ENCODE measurements around the gene REG4. TPM values are rescaled to one million over a fixed set of nuclear protein-coding genes. Genes with fewer than 3 reads are reported as not detected.
"Not testable (repeated sequence)": the region's sequence is repeated elsewhere in the genome, so short reads cannot be mapped to it uniquely, and the experiment has no call there.

The REG4 gene
- polyA plus RNA-seq, 1 donor: not detected

- DNase-seq (ENCODE audit: low read depth): no peak
These were observed 4.8 kb downstream of the REG4 start for GRCh38 chr1:119806489-119806888.

GRCh38 chr1:119805746-119806145 lies 5.5 kb downstream of the REG4 start:
- DNase-seq (ENCODE audit: low read depth): no peak

GRCh38 chr1:119805247-119805646 lies 6.0 kb downstream of the REG4 start:
- DNase-seq (ENCODE audit: low read depth): no peak

GRCh38 chr1:119799599-119800177 lies 11.6 kb downstream of the REG4 start:
- DNase-seq (ENCODE audit: low read depth): no peak

GRCh38 chr1:119799003-119799402 lies 12.3 kb downstream of the REG4 start:
- no peak for DNase-seq (ENCODE audit: low read depth)

- DNase-seq (ENCODE audit: low read depth): no peak
These were observed 13.7 kb downstream of the REG4 start for GRCh38 chr1:119797606-119798005.

GRCh38 chr1:119797162-119797561 lies 14.1 kb downstream of the REG4 start:
- no peak for DNase-seq (ENCODE audit: low read depth)

- DNase-seq (ENCODE audit: low read depth): no peak
These were observed 15.7 kb downstream of the REG4 start for GRCh38 chr1:119795261-119796200.

- no peak for DNase-seq (ENCODE audit: low read depth)
These were observed 16.4 kb downstream of the REG4 start for GRCh38 chr1:119794876-119795240.

- DNase-seq (ENCODE audit: low read depth): no peak
These were observed 16.9 kb downstream of the REG4 start for GRCh38 chr1:119794230-119794875.

GRCh38 chr1:119791377-119791776 lies 19.9 kb downstream of the REG4 start:
- no peak for DNase-seq (ENCODE audit: low read depth)

GRCh38 chr1:119790451-119791198 lies 20.6 kb downstream of the REG4 start:
- no peak for DNase-seq (ENCODE audit: low read depth)

GRCh38 chr1:119787776-119788175 lies 23.5 kb downstream of the REG4 start:
- no peak for DNase-seq (ENCODE audit: low read depth)

GRCh38 chr1:119786473-119787050 lies 24.7 kb downstream of the REG4 start:
- DNase-seq (ENCODE audit: low read depth): not testable (repeated sequence)

- DNase-seq (ENCODE audit: low read depth): not testable (repeated sequence)
These were observed 25.2 kb downstream of the REG4 start for GRCh38 chr1:119786046-119786445.

- no peak for DNase-seq (ENCODE audit: low read depth)
These were observed 27.0 kb downstream of the REG4 start for GRCh38 chr1:119784191-119784781.

GRCh38 chr1:119783354-119784185 lies 27.7 kb downstream of the REG4 start:
- DNase-seq (ENCODE audit: low read depth): no peak

GRCh38 chr1:119782631-119783325 lies 28.5 kb downstream of the REG4 start:
- no peak for DNase-seq (ENCODE audit: low read depth)

GRCh38 chr1:119781434-119782210 lies 29.6 kb downstream of the REG4 start:
- no peak for DNase-seq (ENCODE audit: low read depth)
